Keratinocyte (primary cell): ENCODE data around the gene GCSAML. TPM values are rescaled to one million over a fixed set of nuclear protein-coding genes. Genes with fewer than 3 reads are reported as not detected.

Experiments
- DNase-seq: peaks from one replicate; pipeline ENCODE4 v3.0.0-alpha.2; 2011; ENCODE audit warnings: low read depth, missing footprints, low spot score
- FAIRE-seq: peaks from 2 replicates; lab custom pipeline; 2011; peaks lifted over from hg19 to GRCh38; lab: Jason Lieb, UNC
- H2AFZ ChIP-seq: 2 replicates; pipeline ENCODE4 v1.6.0; 2012; ENCODE audit warnings: low read length, control low read depth, inconsistent platforms; ENCODE audit not compliant: control insufficient read depth
- H3K27ac ChIP-seq: 2 replicates; pipeline ENCODE4 v1.5.1; 2011; ENCODE audit warnings: low read length; ENCODE audit not compliant: control insufficient read depth, insufficient read depth
- H3K27me3 ChIP-seq: 3 replicates; pipeline ENCODE4 v1.6.0; 2011; ENCODE audit warnings: low read length; ENCODE audit not compliant: control insufficient read depth, insufficient read depth; ENCODE audit errors: extremely low read depth
- H3K36me3 ChIP-seq, 2 experiments: 2 replicates in 1 of 2; 3 replicates in 1 of 2; pipeline ENCODE4 v1.5.1; 2011; ENCODE audit warnings: low read length in 2 of 2, mild to moderate bottlenecking in 1 of 2; ENCODE audit not compliant: control insufficient read depth in 2 of 2, insufficient read depth in 2 of 2; ENCODE audit errors: extremely low read depth in 1 of 2
- H3K4me1 ChIP-seq: 3 replicates; pipeline ENCODE4 v1.5.1; 2011; ENCODE audit warnings: low read length; ENCODE audit not compliant: control insufficient read depth, insufficient read depth; ENCODE audit errors: extremely low read depth
- H3K4me2 ChIP-seq: 3 replicates; pipeline ENCODE4 v1.6.0; 2011; ENCODE audit warnings: low read depth, low read length; ENCODE audit not compliant: control insufficient read depth, insufficient read depth; ENCODE audit errors: extremely low read depth
- H3K4me3 ChIP-seq, 3 experiments: fragments of 200-600 bp in 1 of 3; sonication (generic) in 1 of 3; 2 replicates in 2 of 3; 3 replicates in 1 of 3; pipeline ENCODE4 v1.5.1; 2011 to 2016; ENCODE audit warnings: low read length in 3 of 3, mild to moderate bottlenecking in 3 of 3, control low read depth in 2 of 3, inconsistent platforms in 1 of 3, low read depth in 1 of 3, mixed read lengths in 1 of 3, mixed run types in 1 of 3, moderate library complexity in 1 of 3; ENCODE audit not compliant: control insufficient read depth in 2 of 3, insufficient read depth in 2 of 3; ENCODE audit errors: extremely low read depth in 1 of 3
- H3K79me2 ChIP-seq: 2 replicates; pipeline ENCODE4 v1.6.0; 2012; ENCODE audit warnings: low read length; ENCODE audit not compliant: control insufficient read depth, insufficient read depth
- H3K9ac ChIP-seq: 3 replicates; pipeline ENCODE4 v1.6.0; 2011; ENCODE audit warnings: low read length; ENCODE audit not compliant: control insufficient read depth, insufficient read depth; ENCODE audit errors: extremely low read depth
- H3K9me1 ChIP-seq: 3 replicates; pipeline ENCODE4 v1.6.0; 2011; ENCODE audit warnings: low read length; ENCODE audit not compliant: control insufficient read depth, insufficient read depth; ENCODE audit errors: extremely low read depth
- H3K9me3 ChIP-seq: 2 replicates; pipeline ENCODE4 v1.5.1; 2012; ENCODE audit warnings: low read depth, low read length; ENCODE audit not compliant: control insufficient read depth
- H4K20me1 ChIP-seq: 3 replicates; pipeline ENCODE4 v1.6.0; 2011; ENCODE audit warnings: low read length; ENCODE audit not compliant: control insufficient read depth, insufficient read depth; ENCODE audit errors: extremely low read depth
- EZH2 ChIP-seq: IDR thresholded peaks from one replicate; pipeline ENCODE4 v1.6.1; 2012; ENCODE audit warnings: inconsistent platforms, mild to moderate bottlenecking, low read length, moderate library complexity
- dilution Hi-C: fragments of 300-500 bp; cut with MboI; formaldehyde crosslinking; loops from one replicate; pipeline ENCODE4 v1.7.0; 2020; ENCODE audit warnings: low sequenced_read_pairs; ENCODE audit not compliant: extremely low pct_ligation_motif_present
- polyA plus RNA-seq, 5 experiments: library from polyadenylated mRNA; depleted of rRNA in 3 of 5; stranded (reverse) in 3 of 5; stranded (forward) in 1 of 5; unstranded in 1 of 5; fragments of >200 nt; gene quantifications; 1 replicate in 1 of 5; 2 replicates in 3 of 5; 3 replicates in 1 of 5; pipeline versions ENCODE4 v1.2.1 to v1.2.3, GENCODE V29; 2011 to 2012; ENCODE audit warnings: missing spikeins in 2 of 5, low read depth in 1 of 5, low replicate concordance in 1 of 5
- TF ChIP-seq, protein P1 (sequence below), 3 experiments: IDR thresholded peaks in 1 of 3; conservative IDR thresholded peaks in 1 of 3; optimal IDR thresholded peaks in 1 of 3; 2 replicates in 2 of 3; 3 replicates in 1 of 3; pipeline versions ENCODE3 to v1.5.1; 2011; ENCODE audit warnings: low read length in 3 of 3, mild to moderate bottlenecking in 3 of 3, moderate library complexity in 2 of 3, control low read depth in 1 of 3, inconsistent platforms in 1 of 3; ENCODE audit not compliant: insufficient read depth in 2 of 3; ENCODE audit errors: extremely low read depth in 1 of 3

Gene GCSAML
- polyA plus RNA-seq, 1 donor (not counting 4 experiments of a cell fraction or from before 2014, with no cell fraction given): not detected

DNA sequence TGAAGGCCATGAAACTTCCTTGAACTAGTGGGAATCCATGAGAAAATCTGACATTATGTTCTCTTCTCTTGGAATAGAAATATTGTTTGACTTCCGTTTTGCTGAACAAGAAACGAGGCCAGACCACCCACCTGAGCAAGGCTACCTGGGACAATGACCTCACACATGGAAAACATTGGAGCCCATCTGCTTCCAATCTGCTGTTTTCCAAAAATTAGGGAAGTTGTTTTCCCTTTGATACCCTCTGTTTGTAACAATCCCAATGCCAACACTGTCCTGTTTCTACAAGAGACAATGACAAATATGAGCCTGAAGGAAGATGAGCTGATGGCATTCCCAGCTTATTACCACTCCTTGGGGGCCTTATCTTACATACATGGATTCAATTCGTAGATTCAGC lies 42.1 kb upstream of the GCSAML start:
- FAIRE-seq: no peak

DNA sequence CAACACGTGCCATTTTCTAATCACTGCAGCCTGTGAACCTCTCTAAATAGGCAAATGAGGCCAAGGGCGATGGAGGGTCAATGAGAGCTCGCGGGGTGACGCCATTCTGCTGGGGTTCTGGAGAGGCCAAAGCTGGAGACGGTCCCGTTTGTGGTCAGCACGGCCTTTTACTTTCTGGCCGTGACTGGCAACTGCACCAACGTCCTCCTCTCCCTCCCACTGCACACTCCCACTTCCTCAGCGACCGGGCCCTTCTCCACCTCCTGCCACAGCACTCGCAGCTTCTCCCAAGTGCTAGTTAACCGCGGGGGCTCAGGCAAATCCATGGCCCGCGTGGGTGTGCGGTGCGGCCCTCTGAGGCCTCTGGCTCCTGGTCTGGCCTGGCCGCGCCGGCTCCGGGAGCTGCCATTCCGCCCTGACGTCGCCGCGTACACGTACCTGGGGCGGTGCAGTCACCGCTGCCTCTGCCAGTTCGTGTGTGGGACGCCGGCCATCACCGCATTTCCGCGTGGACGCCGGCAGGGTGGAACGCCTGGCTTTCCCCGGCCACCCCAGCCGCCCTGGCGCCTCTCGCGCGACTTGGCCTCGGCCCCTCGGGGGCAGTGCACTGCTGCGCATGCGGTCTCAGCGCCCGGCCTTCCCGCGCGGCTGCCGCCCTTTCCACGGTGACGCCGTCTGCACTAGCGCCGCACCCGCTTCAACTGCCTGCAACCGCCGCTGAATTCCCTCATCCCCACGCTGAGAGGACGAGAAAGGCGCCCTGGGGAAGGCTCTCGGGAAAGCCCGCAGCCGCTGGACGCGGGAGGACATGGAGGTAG lies 30.9 kb upstream of the GCSAML start:
- TF ChIP-seq EZH2: no peak
- TF ChIP-seq, protein P1, sequence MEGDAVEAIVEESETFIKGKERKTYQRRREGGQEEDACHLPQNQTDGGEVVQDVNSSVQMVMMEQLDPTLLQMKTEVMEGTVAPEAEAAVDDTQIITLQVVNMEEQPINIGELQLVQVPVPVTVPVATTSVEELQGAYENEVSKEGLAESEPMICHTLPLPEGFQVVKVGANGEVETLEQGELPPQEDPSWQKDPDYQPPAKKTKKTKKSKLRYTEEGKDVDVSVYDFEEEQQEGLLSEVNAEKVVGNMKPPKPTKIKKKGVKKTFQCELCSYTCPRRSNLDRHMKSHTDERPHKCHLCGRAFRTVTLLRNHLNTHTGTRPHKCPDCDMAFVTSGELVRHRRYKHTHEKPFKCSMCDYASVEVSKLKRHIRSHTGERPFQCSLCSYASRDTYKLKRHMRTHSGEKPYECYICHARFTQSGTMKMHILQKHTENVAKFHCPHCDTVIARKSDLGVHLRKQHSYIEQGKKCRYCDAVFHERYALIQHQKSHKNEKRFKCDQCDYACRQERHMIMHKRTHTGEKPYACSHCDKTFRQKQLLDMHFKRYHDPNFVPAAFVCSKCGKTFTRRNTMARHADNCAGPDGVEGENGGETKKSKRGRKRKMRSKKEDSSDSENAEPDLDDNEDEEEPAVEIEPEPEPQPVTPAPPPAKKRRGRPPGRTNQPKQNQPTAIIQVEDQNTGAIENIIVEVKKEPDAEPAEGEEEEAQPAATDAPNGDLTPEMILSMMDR (optimal IDR thresholded peaks at IDR 0.05 in 1 of 3, IDR thresholded peaks at IDR 0.05 in 1 of 3, conservative IDR thresholded peaks at IDR 0.05 in 1 of 3; ENCODE audit: extremely low read depth in 1 of 3, insufficient read depth in 2 of 3, low read length in 3 of 3): no peak
- Histone ChIP-seq H3K9ac (no peak overlapping the region), H3K4me3 (no peak overlapping the region), H3K4me2 (no peak overlapping the region), H2AFZ (no peak overlapping the region), H3K9me1 (no peaks in the 10 kb centered on the region), H3K27ac (no peak overlapping the region), H3K36me3 (no peaks in the 10 kb centered on the region), H3K79me2 (no peaks in the 10 kb centered on the region), H3K4me1 (no peaks in the 10 kb centered on the region), H3K27me3 (no peaks in the 10 kb centered on the region), H4K20me1 (no peaks in the 10 kb centered on the region), H3K9me3 (no peaks in the 10 kb centered on the region)
- FAIRE-seq: no peak
- dilution Hi-C loops: no loop called here
- no peak for DNase-seq

More for the DNA sequence above, 42.1 kb upstream of the GCSAML start:
- H3K27me3 ChIP-seq: no peaks in the 10 kb centered on the region
- H3K27ac ChIP-seq: no peak overlapping the region
- no peak overlapping the region for H3K4me2 ChIP-seq
- dilution Hi-C loops: no loop called here
- no peak overlapping the region for H3K9ac ChIP-seq
- H2AFZ ChIP-seq: no peak overlapping the region
- no peaks in the 10 kb centered on the region for H3K4me1 ChIP-seq
- H3K9me1 ChIP-seq: no peaks in the 10 kb centered on the region
- no peak for DNase-seq
- TF ChIP-seq, protein P1 (optimal IDR thresholded peaks at IDR 0.05 in 1 of 3, IDR thresholded peaks at IDR 0.05 in 1 of 3, conservative IDR thresholded peaks at IDR 0.05 in 1 of 3; ENCODE audit: extremely low read depth in 1 of 3, insufficient read depth in 2 of 3, low read length in 3 of 3): no peak
- TF ChIP-seq EZH2: no peak
- H3K79me2 ChIP-seq: no peaks in the 10 kb centered on the region
- no peaks in the 10 kb centered on the region for H3K9me3 ChIP-seq
- no peaks in the 10 kb centered on the region for H4K20me1 ChIP-seq
- H3K4me3 ChIP-seq: no peak overlapping the region
- H3K36me3 ChIP-seq: no peaks in the 10 kb centered on the region
